CD14-positive monocyte (primary cell): Measurements from ENCODE around the gene VAV2. TPM values are rescaled to one million over a fixed set of nuclear protein-coding genes. Genes with fewer than 3 reads are reported as not detected.
A peak's percentile ranks its signal among the peaks of the same experiment; 100 is the strongest.

Experiments
- DNase-seq, 3 donors: peaks; one replicate each; pipeline ENCODE4 v3.0.0-alpha.2; 2011 to 2022
- H2AFZ ChIP-seq: 2 replicates; pipeline ENCODE4 v1.6.0; 2012; ENCODE audit warnings: mild to moderate bottlenecking, low read depth, low read length, inconsistent platforms; ENCODE audit not compliant: insufficient read depth, poor library complexity, severe bottlenecking
- H3K27ac ChIP-seq, 2 donors: 1 replicate in 1 of 2; 2 replicates in 1 of 2; pipeline ENCODE4 v1.5.1; 2012 to 2013; ENCODE audit warnings: low read length in 2 of 2, control low read depth in 1 of 2, inconsistent platforms in 1 of 2, low read depth in 1 of 2, mild to moderate bottlenecking in 1 of 2
- H3K27me3 ChIP-seq, 2 donors: one replicate each; pipeline versions ENCODE4 v1.6.0 to v1.6.1; 2011 to 2013; ENCODE audit warnings: low read length in 2 of 2; ENCODE audit not compliant: control insufficient read depth in 2 of 2, insufficient read depth in 2 of 2
- H3K36me3 ChIP-seq, 2 donors: replicated peaks in 1 of 2; 1 replicate in 1 of 2; 2 replicates in 1 of 2; pipeline versions ENCODE4 v1.5.1 to v1.6.1; 2012 to 2013; ENCODE audit warnings: low read length in 2 of 2, control low read depth in 1 of 2, inconsistent platforms in 1 of 2, mild to moderate bottlenecking in 1 of 2; ENCODE audit not compliant: insufficient read depth in 2 of 2, control insufficient read depth in 1 of 2
- H3K4me1 ChIP-seq, 2 donors: 1 replicate in 1 of 2; 2 replicates in 1 of 2; pipeline versions ENCODE4 v1.5.1 to v1.6.1; 2012 to 2013; ENCODE audit warnings: low read length in 2 of 2, control low read depth in 1 of 2, inconsistent platforms in 1 of 2, mild to moderate bottlenecking in 1 of 2, moderate library complexity in 1 of 2; ENCODE audit not compliant: insufficient read depth in 2 of 2, control insufficient read depth in 1 of 2
- H3K4me2 ChIP-seq: replicated peaks from 2 replicates; pipeline ENCODE3; 2012; ENCODE audit warnings: low read length, moderate library complexity, mild to moderate bottlenecking; ENCODE audit not compliant: poor library complexity, severe bottlenecking; ENCODE audit errors: extremely low read depth
- H3K4me3 ChIP-seq, 3 experiments: fragments of 200-600 bp in 1 of 3; sonication (generic) in 1 of 3; replicated peaks in 1 of 3; 1 replicate in 2 of 3; 2 replicates in 1 of 3; pipeline ENCODE4 v1.5.1; 2011 to 2013; ENCODE audit warnings: low read length in 3 of 3, mild to moderate bottlenecking in 3 of 3, control low read depth in 2 of 3, low read depth in 2 of 3, inconsistent platforms in 1 of 3, moderate library complexity in 1 of 3
- H3K79me2 ChIP-seq: 2 replicates; pipeline ENCODE4 v1.6.0; 2012; ENCODE audit warnings: mild to moderate bottlenecking, control low read depth, inconsistent platforms, low read length, moderate library complexity; ENCODE audit not compliant: insufficient read depth
- H3K9ac ChIP-seq: 2 replicates; pipeline ENCODE4 v1.6.0; 2017; ENCODE audit warnings: low read length, mild to moderate bottlenecking; ENCODE audit not compliant: insufficient read depth, poor library complexity, severe bottlenecking
- H3K9me3 ChIP-seq, 2 donors: replicated peaks in 1 of 2; 1 replicate in 1 of 2; 2 replicates in 1 of 2; pipeline versions ENCODE4 v1.5.1 to v1.6.1; 2012 to 2013; ENCODE audit warnings: low read length in 2 of 2, control low read depth in 1 of 2; ENCODE audit not compliant: control insufficient read depth in 1 of 2, insufficient read depth in 1 of 2
- H4K20me1 ChIP-seq: 2 replicates; pipeline ENCODE4 v1.6.0; 2012; ENCODE audit warnings: mild to moderate bottlenecking, low read length, control low read depth, moderate library complexity; ENCODE audit not compliant: insufficient read depth
- H3K27ac Mint-ChIP-seq, 7 donors: one replicate each; pipeline ENCODE4 v1.8.0; 2020; ENCODE audit warnings: mild to moderate bottlenecking in 7 of 7, mixed read lengths in 7 of 7, moderate library complexity in 6 of 7, inconsistent platforms in 2 of 7
- H3K27me3 Mint-ChIP-seq, 3 donors: one replicate each; pipeline ENCODE4 v1.8.0; 2021 to 2022; ENCODE audit warnings: low read depth in 3 of 3, mild to moderate bottlenecking in 3 of 3, mixed read lengths in 3 of 3, moderate library complexity in 3 of 3, inconsistent platforms in 1 of 3
- H3K36me3 Mint-ChIP-seq, 2 donors: one replicate each; pipeline ENCODE4 v1.8.0; 2020; ENCODE audit warnings: mixed read lengths in 2 of 2, inconsistent platforms in 1 of 2, mild to moderate bottlenecking in 1 of 2
- H3K4me1 Mint-ChIP-seq: one replicate; pipeline ENCODE4 v1.8.0; 2020; ENCODE audit warnings: mild to moderate bottlenecking, mixed read lengths
- H3K4me3 Mint-ChIP-seq, 2 donors: one replicate each; pipeline ENCODE4 v1.8.0; 2020; ENCODE audit warnings: mild to moderate bottlenecking in 2 of 2, mixed read lengths in 2 of 2, moderate library complexity in 1 of 2
- H3K9me3 Mint-ChIP-seq, 7 donors: one replicate each; pipeline ENCODE4 v1.8.0; 2020 to 2022; ENCODE audit warnings: mixed read lengths in 7 of 7, mild to moderate bottlenecking in 6 of 7, moderate library complexity in 6 of 7, inconsistent platforms in 2 of 7
- WGBS: methylation state at CpG from one replicate; pipeline ENCODE4 v1.1.5; 2013; ENCODE audit warnings: missing lambda C conversion rate; ENCODE audit not compliant: insufficient coverage; 5-methylcytosine and 5-hydroxymethylcytosine counted together
- intact Hi-C, 2 donors: fragments of 100-400 bp; cut with micrococcal nuclease; formaldehyde crosslinking; loops; one replicate each; pipeline versions ENCODE4 v1.15.0 to v1.15.1; 2023
- polyA plus RNA-seq, 3 donors: library from polyadenylated mRNA; depleted of rRNA in 1 of 3; unstranded in 2 of 3; stranded (reverse) in 1 of 3; fragments of 300-500 nt in 2 of 3; fragments of >200 nt in 1 of 3; fragmentation: Illumina TruSeq in 2 of 3; gene quantifications; 1 replicate in 2 of 3; 2 replicates in 1 of 3; pipeline ENCODE4 v1.2.3, GENCODE V29; 2012 to 2021
- TF ChIP-seq, protein P1 (sequence below): fragments of 200-600 bp; IDR thresholded peaks from one replicate; pipeline ENCODE4 v1.8.0; 2022; ENCODE audit warnings: antibody characterized with exemption, mild to moderate bottlenecking

VAV2 gene
- polyA plus RNA-seq, 3 donors: 2.3 to 13.6 (median 2.3) TPM

DNA sequence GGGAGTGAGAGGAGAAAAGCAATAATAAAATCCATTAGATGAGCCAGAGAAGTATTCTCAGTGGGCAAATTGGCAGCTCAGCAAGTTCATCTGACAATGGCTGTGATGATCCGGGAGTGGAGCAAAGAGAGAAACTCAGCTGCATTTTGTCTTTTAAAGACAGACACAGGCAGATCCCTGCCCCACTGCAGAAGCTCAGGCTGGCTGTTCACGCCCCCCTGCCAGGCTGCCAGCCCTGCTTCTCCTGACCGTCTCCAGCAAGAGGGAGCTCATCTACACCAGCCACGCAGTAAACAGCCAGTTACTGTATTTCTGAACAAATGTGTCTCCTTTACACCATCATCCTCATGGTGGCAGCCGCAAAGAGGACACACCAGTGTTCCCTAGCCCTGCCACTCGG, 139.7 kb downstream of the VAV2 start:
- H3K79me2 ChIP-seq: peaks cover 37% of the 10 kb centered on the region
- no peak overlapping the region for H3K4me2 ChIP-seq
- no peaks in the 10 kb centered on the region for H4K20me1 ChIP-seq
- H3K36me3 ChIP-seq: no peaks in the 10 kb centered on the region
- Mint-ChIP-seq H3K9me3 (no peaks in the 10 kb centered on the region), H3K4me3 (no peak overlapping the region), H3K36me3 (peaks cover 21 to 29% of the 10 kb centered on the region in 2 donors), H3K4me1 (peaks cover 57% of the 10 kb centered on the region), H3K27ac (peak overlapping the region in 1 of 7 donors; percentile 40), H3K27me3 (peaks cover 2 to 4% (median 2%) of the 10 kb centered on the region in 3 donors)
- H3K4me1 ChIP-seq: peaks cover 45 to 51% of the 10 kb centered on the region in 2 donors
- no peak overlapping the region for H3K27ac ChIP-seq
- H3K9ac ChIP-seq: no peak overlapping the region
- TF ChIP-seq, protein P1, sequence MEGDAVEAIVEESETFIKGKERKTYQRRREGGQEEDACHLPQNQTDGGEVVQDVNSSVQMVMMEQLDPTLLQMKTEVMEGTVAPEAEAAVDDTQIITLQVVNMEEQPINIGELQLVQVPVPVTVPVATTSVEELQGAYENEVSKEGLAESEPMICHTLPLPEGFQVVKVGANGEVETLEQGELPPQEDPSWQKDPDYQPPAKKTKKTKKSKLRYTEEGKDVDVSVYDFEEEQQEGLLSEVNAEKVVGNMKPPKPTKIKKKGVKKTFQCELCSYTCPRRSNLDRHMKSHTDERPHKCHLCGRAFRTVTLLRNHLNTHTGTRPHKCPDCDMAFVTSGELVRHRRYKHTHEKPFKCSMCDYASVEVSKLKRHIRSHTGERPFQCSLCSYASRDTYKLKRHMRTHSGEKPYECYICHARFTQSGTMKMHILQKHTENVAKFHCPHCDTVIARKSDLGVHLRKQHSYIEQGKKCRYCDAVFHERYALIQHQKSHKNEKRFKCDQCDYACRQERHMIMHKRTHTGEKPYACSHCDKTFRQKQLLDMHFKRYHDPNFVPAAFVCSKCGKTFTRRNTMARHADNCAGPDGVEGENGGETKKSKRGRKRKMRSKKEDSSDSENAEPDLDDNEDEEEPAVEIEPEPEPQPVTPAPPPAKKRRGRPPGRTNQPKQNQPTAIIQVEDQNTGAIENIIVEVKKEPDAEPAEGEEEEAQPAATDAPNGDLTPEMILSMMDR: no peak
- WGBS: 93% methylated on average over 6 of the region's 6 CpGs
- intact Hi-C loops: no loop called here
- H2AFZ ChIP-seq: no peak overlapping the region
- no peak overlapping the region for H3K4me3 ChIP-seq
- DNase-seq: no peak
- no peaks in the 10 kb centered on the region for H3K27me3 ChIP-seq
- no peaks in the 10 kb centered on the region for H3K9me3 ChIP-seq

DNA sequence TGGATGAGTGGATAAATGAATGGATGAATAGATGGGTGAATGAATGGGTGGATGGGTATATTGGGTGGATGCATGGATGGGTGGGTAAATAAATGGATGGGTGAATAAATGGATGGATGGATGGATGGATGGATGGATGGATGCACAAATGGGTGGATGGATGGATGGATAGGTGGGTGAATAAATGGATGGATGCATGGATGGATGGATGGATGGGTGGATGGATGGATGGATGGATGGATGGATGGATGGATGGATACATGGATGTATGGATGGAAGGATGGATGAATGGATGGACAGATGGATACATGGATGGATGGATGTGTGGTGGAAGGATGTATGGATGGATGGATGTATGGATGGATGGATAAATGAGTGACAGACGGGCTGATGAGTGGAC, 140.4 kb downstream of the VAV2 start:
- TF ChIP-seq, protein P1: no peak
- peak overlapping the region in 1 of 7 donors; percentile 33 for H3K27ac Mint-ChIP-seq
- peaks cover 50% of the 10 kb centered on the region for H3K4me1 Mint-ChIP-seq
- 100% methylated on average over 1 of the region's 1 CpG for WGBS
- Histone ChIP-seq H3K9me3 (no peaks in the 10 kb centered on the region), H3K9ac (no peak overlapping the region), H3K79me2 (peaks cover 31% of the 10 kb centered on the region), H3K4me1 (peaks cover 38 to 43% of the 10 kb centered on the region in 2 donors), H3K27me3 (no peaks in the 10 kb centered on the region), H3K4me3 (no peak overlapping the region), H3K27ac (no peak overlapping the region), H2AFZ (no peak overlapping the region), H3K4me2 (no peak overlapping the region), H4K20me1 (no peaks in the 10 kb centered on the region), H3K36me3 (no peaks in the 10 kb centered on the region)
- intact Hi-C loops: no loop called here
- DNase-seq: no peak
- H3K4me3 Mint-ChIP-seq: no peak overlapping the region
- H3K36me3 Mint-ChIP-seq: peaks cover 20 to 29% of the 10 kb centered on the region in 2 donors
- H3K9me3 Mint-ChIP-seq: peaks cover 0 to 1% (median 0%) of the 10 kb centered on the region in 7 donors
- peaks cover 2 to 3% (median 3%) of the 10 kb centered on the region in 3 donors for H3K27me3 Mint-ChIP-seq
